M059J (cell line): ENCODE data around the gene FBF1. TPM values are rescaled to one million over a fixed set of nuclear protein-coding genes. Genes with fewer than 3 reads are reported as not detected.
A peak's percentile ranks its signal among the peaks of the same experiment; 100 is the strongest.

Experiments
- DNase-seq: peaks from one replicate; pipeline ENCODE4 v3.0.0-alpha.2; 2012; ENCODE audit warnings: low read depth
- total RNA-seq: library from RNA; depleted of rRNA; stranded (reverse); fragments of >200 nt; shearing (Covaris generic); gene quantifications from 2 replicates; pipeline ENCODE4 v1.2.3, GENCODE V29; 2014

FBF1 gene
- total RNA-seq, 1 experiment from 2014 or later, result 18.7 TPM

- no peak for DNase-seq
Measured at GRCh38 chr17:75959051-75959838, 18.4 kb upstream of the FBF1 start.

- DNase-seq, result peak; percentile 48
Measured at GRCh38 chr17:75950855-75951554, 10.2 kb upstream of the FBF1 start.

DNA sequence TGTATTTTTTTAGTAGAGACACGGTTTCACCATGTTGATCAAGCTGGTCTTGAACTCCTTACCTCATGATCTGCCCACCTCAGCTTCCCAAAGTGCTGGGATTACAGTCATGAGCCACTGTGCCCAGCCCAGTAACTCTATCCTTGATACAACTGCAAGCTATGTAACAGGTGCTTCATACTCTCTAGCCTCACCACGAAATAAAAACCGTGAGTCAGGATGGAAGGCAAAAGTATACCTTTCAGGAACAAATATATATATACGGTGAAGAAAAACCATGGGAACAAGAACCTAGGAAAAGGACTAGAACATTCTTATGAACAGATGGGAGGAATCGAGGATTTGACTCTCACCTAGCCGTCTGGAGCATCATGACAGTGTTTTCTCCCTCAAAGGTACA is 9.6 kb upstream of the FBF1 start:
- DNase-seq, result no peak

DNA sequence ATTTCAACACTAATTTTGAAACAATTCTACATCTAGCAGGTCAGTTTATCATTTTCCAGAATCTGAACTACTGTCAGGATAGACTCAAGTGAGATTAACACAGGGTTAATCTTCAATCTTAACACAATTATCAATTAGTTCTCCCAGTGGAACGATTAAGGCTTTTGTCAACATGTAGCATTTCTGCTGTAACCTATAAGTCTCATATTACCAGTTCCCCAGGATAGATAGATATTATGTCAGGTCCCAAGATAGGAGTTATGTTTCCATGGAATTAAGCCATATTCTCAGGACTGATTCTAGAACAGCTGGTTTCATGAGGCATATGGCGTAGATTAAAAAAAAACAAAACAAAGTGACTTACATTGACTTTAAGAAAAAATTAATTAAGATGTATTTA is 4.4 kb upstream of the FBF1 start:
- DNase-seq, result no peak

DNA sequence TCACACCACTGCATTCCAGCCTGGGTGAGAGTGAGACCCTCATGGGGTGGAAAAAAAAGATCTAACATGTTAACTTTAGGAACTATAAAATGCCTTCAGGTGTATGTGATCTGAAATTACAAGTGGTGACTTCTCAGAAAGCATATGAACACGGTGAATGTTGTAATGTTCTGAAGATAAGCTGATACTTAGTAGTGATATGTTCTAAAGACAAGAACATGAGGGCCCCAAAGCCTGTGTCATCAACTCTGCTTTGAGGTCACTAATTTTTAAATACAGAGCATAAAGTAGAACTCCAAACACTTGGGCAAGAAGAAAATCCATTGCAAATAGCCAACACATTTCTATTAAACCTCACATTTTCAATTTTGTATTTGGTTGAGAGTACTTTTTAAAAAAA is 2.6 kb upstream of the FBF1 start:
- no peak for DNase-seq

DNA sequence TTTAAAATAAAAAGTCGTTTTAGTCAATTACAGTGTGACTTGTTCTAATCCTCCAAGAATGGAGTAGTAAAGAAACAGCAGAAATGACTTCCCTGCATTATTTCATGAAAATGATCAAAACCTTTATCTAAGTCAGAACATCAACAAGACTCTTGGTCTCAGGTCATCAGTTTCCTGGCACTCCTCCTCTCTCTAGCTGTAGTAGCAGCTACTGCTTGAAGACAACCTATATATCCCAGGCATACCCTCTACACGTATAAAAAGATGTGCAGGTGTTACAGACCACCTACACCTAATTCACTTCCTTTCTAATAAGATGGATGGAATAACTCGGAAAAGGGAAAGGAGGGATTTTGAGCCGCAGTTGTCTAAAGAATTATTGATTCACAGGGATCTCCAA is 1.6 kb upstream of the FBF1 start:
- no peak for DNase-seq

DNA sequence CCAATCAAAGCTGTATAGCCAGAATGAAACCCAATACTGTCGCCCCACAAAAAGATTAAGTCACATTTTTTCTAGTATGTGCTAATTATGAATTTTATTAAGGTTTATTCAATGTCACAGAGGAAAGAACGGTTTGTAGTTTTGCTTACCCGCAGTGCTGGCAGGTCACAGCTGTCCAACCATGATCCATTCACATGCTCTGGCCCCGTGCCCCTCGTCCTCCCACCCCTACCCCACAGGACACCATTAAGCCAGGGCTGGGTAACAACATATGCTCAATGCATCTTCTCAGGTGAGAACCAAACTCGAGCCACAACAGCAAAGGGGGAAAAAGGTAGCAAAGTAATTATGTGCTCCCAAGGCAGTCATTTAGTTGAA is 589 bp upstream of the FBF1 start:
- no peak for DNase-seq

GRCh38 chr17:75937652-75938051 is 3.2 kb downstream of the FBF1 start:
- no peak for DNase-seq

DNA sequence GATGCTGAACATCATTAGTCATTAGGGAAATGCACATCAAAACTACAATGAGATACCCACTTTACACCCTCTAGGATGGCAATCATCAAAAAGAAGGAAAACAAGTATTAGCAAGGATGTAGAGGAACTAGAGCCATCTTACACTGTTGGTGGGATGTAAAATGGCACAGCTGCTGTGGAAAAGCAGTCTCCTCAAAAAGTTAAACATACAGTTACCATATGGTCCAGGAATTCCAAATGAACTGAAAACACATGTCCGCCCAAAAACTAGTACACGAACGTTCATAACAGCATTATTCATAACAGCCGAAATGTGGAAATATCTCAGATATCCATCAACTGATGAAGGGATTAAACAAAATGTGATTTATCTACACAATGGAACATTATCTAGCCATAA is 7.0 kb downstream of the FBF1 start:
- no peak for DNase-seq

GRCh38 chr17:75932852-75933251 is 8.0 kb downstream of the FBF1 start:
- DNase-seq, result no peak

DNA sequence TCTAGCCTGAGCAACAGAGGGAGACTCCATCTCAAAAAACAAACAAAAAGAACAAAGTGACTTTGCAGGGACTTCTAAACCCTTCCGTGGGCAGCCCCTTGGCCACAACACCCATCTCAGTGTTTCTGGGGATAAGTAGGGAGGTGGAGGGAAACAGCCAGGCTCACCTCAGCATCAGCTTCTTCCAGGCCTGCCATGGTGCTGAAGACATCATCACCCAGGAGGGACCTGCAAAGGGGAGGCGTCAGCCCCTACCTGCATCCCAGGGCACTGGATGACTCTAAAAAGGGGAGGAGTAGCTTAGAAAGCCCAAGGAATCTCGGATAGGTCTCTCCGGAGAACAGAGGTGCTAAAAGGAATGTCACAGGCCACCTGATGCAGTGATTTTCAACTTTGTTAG is 9.8 kb downstream of the FBF1 start:
- no peak for DNase-seq

DNA sequence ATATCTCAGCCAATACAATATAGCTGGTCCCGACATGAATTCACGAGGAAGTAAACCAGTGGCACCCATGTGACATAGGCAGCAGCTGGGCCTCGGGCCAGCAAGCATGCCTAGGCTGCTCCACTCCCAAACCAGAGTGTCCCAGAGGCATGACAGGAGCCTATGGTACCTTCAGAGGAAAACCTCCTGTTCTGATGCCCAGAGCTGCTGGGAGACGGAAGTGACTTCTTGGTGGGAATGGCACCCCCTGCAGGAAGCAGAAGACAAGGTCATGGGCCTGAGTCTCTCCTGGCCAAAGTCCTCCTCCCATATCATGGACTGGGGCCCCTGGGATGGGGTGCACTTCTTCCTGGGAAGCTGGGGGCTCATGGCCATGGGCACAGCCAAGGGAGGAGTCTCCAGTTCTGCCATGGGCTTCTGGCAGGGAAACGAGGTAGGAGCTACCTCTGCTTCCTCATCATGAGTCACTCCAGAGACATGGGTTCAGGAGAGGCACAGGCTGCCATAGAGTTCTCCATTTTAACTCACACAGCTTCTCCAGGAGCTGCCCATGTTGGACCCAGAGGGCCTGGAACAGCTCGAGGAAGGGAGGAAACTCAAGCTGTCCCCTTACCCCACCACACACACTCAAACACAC is 13.4 kb downstream of the FBF1 start:
- DNase-seq, result no peak

DNA sequence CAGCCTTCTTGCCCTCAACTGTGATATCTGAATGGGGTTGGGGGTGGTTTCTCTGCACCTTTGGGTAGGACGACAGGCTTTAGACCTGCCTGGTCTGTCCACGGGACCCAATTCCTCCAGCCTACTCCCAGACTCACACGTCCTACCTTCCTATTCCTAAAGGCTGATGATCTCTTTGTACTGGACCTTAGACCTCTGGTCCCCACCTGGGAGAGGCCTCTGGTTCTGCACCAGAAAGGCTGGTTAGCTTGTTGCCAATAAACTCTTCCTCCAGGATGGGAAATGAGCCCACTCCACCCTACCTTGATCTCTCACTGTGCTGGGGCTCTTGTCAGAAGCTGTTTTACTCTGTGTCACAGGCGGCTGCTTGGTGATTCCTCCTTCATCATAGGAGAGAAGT is 14.4 kb downstream of the FBF1 start:
- DNase-seq, result no peak

- no peak for DNase-seq
Measured at GRCh38 chr17:75925912-75926311, 14.9 kb downstream of the FBF1 start.

DNA sequence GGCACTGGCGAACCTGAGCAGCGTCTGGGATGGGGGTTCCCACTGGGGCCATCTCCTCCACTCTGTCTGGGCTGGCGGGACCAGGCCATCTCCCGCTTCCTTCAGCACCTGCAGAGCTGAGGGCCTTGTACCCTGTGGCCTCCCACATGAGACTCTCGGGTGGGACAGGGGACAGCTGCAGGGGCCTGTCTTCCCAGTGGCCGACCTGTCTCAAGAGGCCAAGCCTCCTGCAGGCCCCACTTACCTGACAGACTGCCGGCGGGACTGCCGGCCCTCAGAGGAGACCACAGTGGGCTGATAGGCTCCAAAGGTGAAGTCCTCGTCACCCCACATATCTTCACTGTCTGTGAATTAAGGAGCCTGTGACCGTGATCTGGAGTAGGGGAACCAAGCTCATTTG is 15.7 kb downstream of the FBF1 start:
- no peak for DNase-seq

- DNase-seq, result no peak
Measured at GRCh38 chr17:75922963-75923874, 17.6 kb downstream of the FBF1 start.

GRCh38 chr17:75922173-75922961 is 18.5 kb downstream of the FBF1 start:
- no peak for DNase-seq

GRCh38 chr17:75921596-75921995 is 19.2 kb downstream of the FBF1 start:
- DNase-seq, result no peak

GRCh38 chr17:75920045-75920560 is 20.7 kb downstream of the FBF1 start:
- DNase-seq, result no peak

GRCh38 chr17:75919611-75920010 is 21.2 kb downstream of the FBF1 start:
- DNase-seq, result no peak

GRCh38 chr17:75917917-75918445 is 22.9 kb downstream of the FBF1 start:
- DNase-seq, result no peak
